Mammary epithelial cell (primary cell): ENCODE results near the gene PEAK1.

ENCODE experiments used
- EZH2 ChIP-seq: IDR thresholded peaks from 2 replicates; pipeline ENCODE4 v1.6.1; 2012; ENCODE audit warnings: low read length, inconsistent platforms, borderline replicate concordance
- TF ChIP-seq, protein P1 (sequence below), 2 donors: IDR thresholded peaks in 1 of 2; conservative IDR thresholded peaks in 1 of 2; 2 replicates each; pipeline ENCODE4 v1.5.1; 2011 to 2012; ENCODE audit warnings: inconsistent platforms in 2 of 2, low read length in 2 of 2, mild to moderate bottlenecking in 2 of 2, control low read depth in 1 of 2, low read depth in 1 of 2; ENCODE audit not compliant: insufficient read depth in 1 of 2; ENCODE audit errors: extremely low read depth in 1 of 2

DNA sequence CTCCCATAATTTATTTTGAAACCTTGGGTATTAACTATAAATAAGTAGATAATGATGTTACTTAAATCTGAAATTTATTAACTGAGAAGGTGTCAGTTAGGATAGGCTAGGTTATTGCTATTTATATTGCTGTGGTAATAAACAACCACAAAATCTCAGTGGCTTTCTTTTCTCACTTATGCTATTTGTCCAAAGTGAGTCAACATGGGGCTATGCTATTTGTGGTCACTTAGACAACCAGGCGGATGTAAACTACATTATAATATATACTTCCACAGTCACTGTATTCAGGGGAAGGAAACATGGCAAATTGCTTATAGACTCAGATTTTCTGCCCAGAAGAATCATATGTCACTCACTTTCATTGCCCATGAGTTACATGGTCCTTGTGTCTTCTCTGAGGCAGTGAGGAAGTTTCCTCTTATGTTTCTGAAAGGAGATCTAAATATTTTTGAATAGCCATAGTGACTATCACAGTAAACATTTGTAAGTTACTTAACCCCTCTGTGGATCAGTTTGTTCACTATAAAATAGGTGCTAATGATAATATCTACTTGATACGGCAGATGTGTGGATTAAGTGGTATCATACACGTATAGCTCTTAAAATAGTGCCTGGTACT, 20.6 kb upstream of the PEAK1 start:
- TF ChIP-seq EZH2 = no peak
- TF ChIP-seq, protein P1, sequence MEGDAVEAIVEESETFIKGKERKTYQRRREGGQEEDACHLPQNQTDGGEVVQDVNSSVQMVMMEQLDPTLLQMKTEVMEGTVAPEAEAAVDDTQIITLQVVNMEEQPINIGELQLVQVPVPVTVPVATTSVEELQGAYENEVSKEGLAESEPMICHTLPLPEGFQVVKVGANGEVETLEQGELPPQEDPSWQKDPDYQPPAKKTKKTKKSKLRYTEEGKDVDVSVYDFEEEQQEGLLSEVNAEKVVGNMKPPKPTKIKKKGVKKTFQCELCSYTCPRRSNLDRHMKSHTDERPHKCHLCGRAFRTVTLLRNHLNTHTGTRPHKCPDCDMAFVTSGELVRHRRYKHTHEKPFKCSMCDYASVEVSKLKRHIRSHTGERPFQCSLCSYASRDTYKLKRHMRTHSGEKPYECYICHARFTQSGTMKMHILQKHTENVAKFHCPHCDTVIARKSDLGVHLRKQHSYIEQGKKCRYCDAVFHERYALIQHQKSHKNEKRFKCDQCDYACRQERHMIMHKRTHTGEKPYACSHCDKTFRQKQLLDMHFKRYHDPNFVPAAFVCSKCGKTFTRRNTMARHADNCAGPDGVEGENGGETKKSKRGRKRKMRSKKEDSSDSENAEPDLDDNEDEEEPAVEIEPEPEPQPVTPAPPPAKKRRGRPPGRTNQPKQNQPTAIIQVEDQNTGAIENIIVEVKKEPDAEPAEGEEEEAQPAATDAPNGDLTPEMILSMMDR (conservative IDR thresholded peaks at IDR 0.05 in 1 of 2, IDR thresholded peaks at IDR 0.05 in 1 of 2; ENCODE audit: extremely low read depth in 1 of 2, insufficient read depth in 1 of 2, low read depth in 1 of 2, low read length in 2 of 2) = no peak
